MM.1S (cell line): Measurements from ENCODE around the gene CTSE.

ENCODE experiments used
- DNase-seq: peaks from one replicate; pipeline ENCODE4 v3.0.0-alpha.2; 2015
- H2AFZ ChIP-seq: fragments of 300-600 bp; sonication (generic); 2 replicates; pipeline ENCODE4 v1.6.0; 2016; ENCODE audit warnings: antibody characterized with exemption, low read length
- H3F3A ChIP-seq: fragments of 300-600 bp; sonication (generic); 2 replicates; pipeline ENCODE4 v1.6.1; 2016; ENCODE audit warnings: mild to moderate bottlenecking, antibody characterized with exemption, low read length, moderate library complexity, mixed read lengths; ENCODE audit not compliant: insufficient read depth
- H3K27ac ChIP-seq: fragments of 300-600 bp; sonication (generic); 2 replicates; pipeline ENCODE4 v1.5.1; 2016; ENCODE audit warnings: mild to moderate bottlenecking, low read length
- H3K27me3 ChIP-seq: fragments of 300-600 bp; sonication (generic); replicated peaks from 2 replicates; pipeline ENCODE4 v1.6.0; 2016; ENCODE audit warnings: low read length; ENCODE audit not compliant: insufficient read depth
- H3K36me3 ChIP-seq: fragments of 300-600 bp; sonication (generic); replicated peaks from 2 replicates; pipeline ENCODE4 v1.6.1; 2016; ENCODE audit warnings: mild to moderate bottlenecking, low read length, mixed read lengths; ENCODE audit not compliant: insufficient read depth
- H3K4me1 ChIP-seq: fragments of 300-600 bp; sonication (generic); 2 replicates; pipeline ENCODE4 v1.6.1; 2016; ENCODE audit warnings: low read length, mixed read lengths
- H3K4me2 ChIP-seq: fragments of 300-600 bp; sonication (generic); 2 replicates; pipeline ENCODE4 v1.6.0; 2016; ENCODE audit warnings: low read depth, low read length
- H3K4me3 ChIP-seq: fragments of 300-600 bp; sonication (generic); 2 replicates; pipeline ENCODE4 v1.5.1; 2016; ENCODE audit warnings: low read length, mixed read lengths
- H3K79me2 ChIP-seq: fragments of 300-600 bp; sonication (generic); 2 replicates; pipeline ENCODE4 v1.6.1; 2016; ENCODE audit warnings: mixed run types, low read length, mixed read lengths
- H3K9ac ChIP-seq: fragments of 300-600 bp; sonication (generic); 2 replicates; pipeline ENCODE4 v1.6.1; 2016; ENCODE audit warnings: low read length, mixed read lengths
- H3K9me2 ChIP-seq: fragments of 300-600 bp; sonication (generic); replicated peaks from 2 replicates; pipeline ENCODE4 v1.6.1; 2016; ENCODE audit warnings: mild to moderate bottlenecking, low read length, mixed read lengths; ENCODE audit not compliant: insufficient read depth
- H3K9me3 ChIP-seq: fragments of 300-600 bp; sonication (generic); replicated peaks from 2 replicates; pipeline ENCODE4 v1.6.1; 2016; ENCODE audit warnings: mild to moderate bottlenecking, low read length, mixed read lengths; ENCODE audit not compliant: insufficient read depth
- H4K20me1 ChIP-seq: fragments of 300-600 bp; sonication (generic); 2 replicates; pipeline ENCODE4 v1.6.1; 2016; ENCODE audit warnings: mild to moderate bottlenecking, low read length, moderate library complexity, mixed read lengths; ENCODE audit not compliant: insufficient read depth
- CTCF ChIP-seq: fragments of 300-600 bp; sonication (generic); IDR thresholded peaks from 2 replicates; pipeline ENCODE4 v1.5.1; 2016; ENCODE audit warnings: antibody characterized with exemption, low read length, mixed read lengths
- EZH2 ChIP-seq: fragments of 300-600 bp; sonication (generic); optimal IDR thresholded peaks from 2 replicates; pipeline ENCODE3; 2017; ENCODE audit warnings: low read depth, mild to moderate bottlenecking, antibody characterized with exemption, low read length, mixed read lengths
- EZH2phosphoT487 ChIP-seq: fragments of 300-600 bp; sonication (generic); IDR thresholded peaks from 2 replicates; pipeline ENCODE4 v1.6.1; 2018; ENCODE audit warnings: antibody characterized with exemption, low read length

The CTSE gene

DNA sequence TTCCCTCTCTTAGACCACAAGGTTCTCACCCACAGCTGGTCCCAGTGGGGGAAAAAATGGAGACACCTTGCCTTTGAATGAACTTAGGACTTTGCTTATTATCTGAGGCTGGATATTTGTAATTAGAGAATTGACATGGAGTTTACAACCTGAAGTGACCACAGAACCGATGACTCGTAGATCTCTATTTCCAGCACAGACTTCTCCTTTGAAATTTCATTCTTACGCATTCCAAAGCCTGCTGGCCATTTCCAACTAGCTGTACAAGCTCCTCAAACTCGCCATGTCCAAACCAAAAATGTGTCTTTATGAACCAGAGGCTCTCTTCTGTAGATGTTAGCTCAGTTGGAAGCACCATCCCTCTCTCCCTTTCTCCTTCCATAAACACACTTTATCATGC, 32.5 kb downstream of the CTSE start:
- no peaks in the 10 kb centered on the region for H3K27me3 ChIP-seq
- H3K79me2 ChIP-seq, result no peaks in the 10 kb centered on the region
- no peaks in the 10 kb centered on the region for H3K4me1 ChIP-seq
- no peaks in the 10 kb centered on the region for H3K36me3 ChIP-seq
- no peak overlapping the region for H3K4me3 ChIP-seq
- H3K4me2 ChIP-seq, result no peak overlapping the region
- H4K20me1 ChIP-seq, result no peaks in the 10 kb centered on the region
- no peak overlapping the region for H2AFZ ChIP-seq
- H3K9me2 ChIP-seq, result no peaks in the 10 kb centered on the region
- no peak overlapping the region for H3K9ac ChIP-seq
- H3F3A ChIP-seq, result no peaks in the 10 kb centered on the region
- TF ChIP-seq EZH2, result no peak
- no peak for TF ChIP-seq EZH2phosphoT487
- no peak for TF ChIP-seq CTCF
- no peak overlapping the region for H3K27ac ChIP-seq
- H3K9me3 ChIP-seq, result no peaks in the 10 kb centered on the region
- no peak for DNase-seq

DNA sequence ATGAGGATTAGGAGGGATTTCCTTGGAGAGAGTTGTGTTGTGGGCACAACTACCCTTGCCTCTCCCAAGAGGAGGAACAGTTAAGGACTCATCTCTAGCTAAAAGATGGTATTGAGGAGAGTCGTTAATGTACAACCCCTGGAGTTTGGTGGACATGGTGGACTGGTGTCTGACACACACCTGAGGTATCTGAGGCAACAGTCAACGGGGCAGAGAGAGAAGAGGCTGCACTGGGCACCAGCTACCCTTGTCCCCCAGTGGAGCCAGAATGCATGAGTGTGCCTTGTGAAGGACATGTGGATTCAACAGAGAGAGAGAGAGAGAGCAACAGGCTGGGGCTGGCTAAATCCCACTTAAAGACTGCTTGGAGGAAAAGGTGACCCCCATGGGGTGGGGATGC, 33.5 kb downstream of the CTSE start:
- Histone ChIP-seq H3K9ac (no peak overlapping the region), H3K4me2 (no peak overlapping the region), H3K79me2 (no peaks in the 10 kb centered on the region), H3K27me3 (no peaks in the 10 kb centered on the region), H3K9me3 (no peaks in the 10 kb centered on the region), H3K27ac (no peak overlapping the region), H3K9me2 (no peaks in the 10 kb centered on the region), H3F3A (no peaks in the 10 kb centered on the region), H4K20me1 (no peaks in the 10 kb centered on the region), H2AFZ (no peak overlapping the region), H3K4me3 (no peak overlapping the region), H3K36me3 (no peaks in the 10 kb centered on the region), H3K4me1 (no peaks in the 10 kb centered on the region)
- DNase-seq, result no peak
- TF ChIP-seq EZH2, result no peak
- no peak for TF ChIP-seq CTCF

- Histone ChIP-seq H2AFZ (no peak overlapping the region), H3K27me3 (no peaks in the 10 kb centered on the region), H3K9ac (no peak overlapping the region), H3K9me3 (no peaks in the 10 kb centered on the region), H3K36me3 (no peaks in the 10 kb centered on the region), H4K20me1 (no peaks in the 10 kb centered on the region), H3K27ac (no peak overlapping the region), H3K79me2 (no peaks in the 10 kb centered on the region), H3K4me1 (no peaks in the 10 kb centered on the region), H3F3A (no peaks in the 10 kb centered on the region), H3K9me2 (no peaks in the 10 kb centered on the region), H3K4me2 (no peak overlapping the region), H3K4me3 (no peak overlapping the region)
- no peak for DNase-seq
- TF ChIP-seq CTCF (no peak), EZH2phosphoT487 (no peak), EZH2 (no peak)
Measured at GRCh38 chr1:205989786-205990185, 33.9 kb downstream of the CTSE start.
